ENCODE measurements around the gene OSBP. TPM values are rescaled to one million over a fixed set of nuclear protein-coding genes. Genes with fewer than 3 reads are reported as not detected.
"Not testable (repeated sequence)": the region's sequence is repeated elsewhere in the genome, so short reads cannot be mapped to it uniquely, and the experiment has no call there.

The OSBP gene
- total RNA-seq, 6 donors from 2014 or later, result 24.4 to 52.6 (median 35.0) TPM

DNA sequence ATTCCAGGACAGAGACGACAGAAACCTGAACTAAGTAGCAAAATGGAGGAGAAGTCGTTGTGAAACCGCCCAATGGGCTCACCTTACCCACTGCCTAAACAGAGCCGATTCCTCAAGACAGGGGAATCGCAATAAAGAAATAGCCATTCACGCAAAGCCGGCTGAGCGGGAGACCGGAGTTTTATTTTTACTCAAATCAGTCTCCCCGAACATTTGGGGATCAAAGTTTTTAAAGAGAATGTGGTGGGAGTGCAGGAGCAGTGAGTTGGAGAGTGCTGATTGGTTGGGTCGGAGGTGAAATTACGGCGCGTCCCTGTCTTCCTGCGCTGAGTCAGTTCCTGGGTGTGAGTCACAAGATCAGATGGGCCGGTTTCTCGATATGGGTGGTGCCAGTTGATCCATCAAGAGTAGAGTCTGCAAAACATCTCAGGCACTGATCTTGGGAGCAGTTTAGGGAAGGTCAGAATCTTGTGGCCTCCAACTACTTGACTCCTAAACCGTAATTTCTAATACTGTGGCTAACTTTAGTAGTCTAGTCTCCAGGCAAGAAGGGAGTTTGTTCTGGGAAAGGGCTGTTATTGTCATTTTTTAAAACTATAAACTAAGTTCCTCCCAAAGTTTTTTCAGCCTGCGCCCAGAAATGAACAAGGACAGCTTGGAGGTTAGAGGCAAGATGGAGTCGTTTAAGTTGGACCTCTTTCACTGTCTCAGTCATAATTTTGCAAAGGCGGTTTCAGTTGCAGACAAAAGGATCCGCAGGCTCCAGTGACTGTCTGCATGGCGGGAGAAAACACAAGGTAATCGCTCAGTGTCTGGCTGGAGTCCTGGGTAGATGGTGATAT, 70.2 kb downstream of the OSBP start:
- Histone ChIP-seq H3K27me3 (no peaks in the 10 kb centered on the region), H3K36me3 (no peaks in the 10 kb centered on the region), H3K27ac (no peak overlapping the region), H3K4me3 (no peak overlapping the region), H3K4me1 (peaks cover 0 to 12% (median 7%) of the 10 kb centered on the region in 4 donors), H3K9me3 (no peaks in the 10 kb centered on the region)
- WGBS, 2 donors, result 91 to 92% methylated on average over 24 of the region's 24 CpGs
- peak in 1 of 4 donors; percentile 24 for TF ChIP-seq POLR2A (IDR thresholded peaks at IDR 0.05)
- TF ChIP-seq, protein P1, sequence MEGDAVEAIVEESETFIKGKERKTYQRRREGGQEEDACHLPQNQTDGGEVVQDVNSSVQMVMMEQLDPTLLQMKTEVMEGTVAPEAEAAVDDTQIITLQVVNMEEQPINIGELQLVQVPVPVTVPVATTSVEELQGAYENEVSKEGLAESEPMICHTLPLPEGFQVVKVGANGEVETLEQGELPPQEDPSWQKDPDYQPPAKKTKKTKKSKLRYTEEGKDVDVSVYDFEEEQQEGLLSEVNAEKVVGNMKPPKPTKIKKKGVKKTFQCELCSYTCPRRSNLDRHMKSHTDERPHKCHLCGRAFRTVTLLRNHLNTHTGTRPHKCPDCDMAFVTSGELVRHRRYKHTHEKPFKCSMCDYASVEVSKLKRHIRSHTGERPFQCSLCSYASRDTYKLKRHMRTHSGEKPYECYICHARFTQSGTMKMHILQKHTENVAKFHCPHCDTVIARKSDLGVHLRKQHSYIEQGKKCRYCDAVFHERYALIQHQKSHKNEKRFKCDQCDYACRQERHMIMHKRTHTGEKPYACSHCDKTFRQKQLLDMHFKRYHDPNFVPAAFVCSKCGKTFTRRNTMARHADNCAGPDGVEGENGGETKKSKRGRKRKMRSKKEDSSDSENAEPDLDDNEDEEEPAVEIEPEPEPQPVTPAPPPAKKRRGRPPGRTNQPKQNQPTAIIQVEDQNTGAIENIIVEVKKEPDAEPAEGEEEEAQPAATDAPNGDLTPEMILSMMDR (IDR thresholded peaks at IDR 0.05), result no peak
- ATAC-seq (ENCODE audit: low FRiP score in 2 of 2), result no peak
- no peak for DNase-seq

DNA sequence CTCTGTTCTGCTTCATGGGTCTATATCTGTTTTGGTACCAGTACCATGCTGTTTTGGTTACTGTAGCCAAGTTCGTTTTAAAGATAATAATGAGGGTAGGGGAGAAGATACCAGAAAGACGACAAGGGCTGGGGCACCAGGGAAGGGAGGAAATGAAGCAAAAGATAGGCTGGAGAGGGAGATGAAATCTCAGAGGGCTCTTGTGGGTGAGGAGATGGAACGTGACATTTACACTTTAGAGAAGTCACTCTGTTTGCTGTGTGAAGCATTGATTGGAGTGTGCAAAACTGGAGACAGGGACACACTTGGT, 70.8 kb downstream of the OSBP start:
- no peak overlapping the region for H3K27ac ChIP-seq
- TF ChIP-seq, protein P1 (IDR thresholded peaks at IDR 0.05), result no peak
- TF ChIP-seq EP300 (IDR thresholded peaks at IDR 0.05) (no peak), POLR2AphosphoS5 (IDR thresholded peaks at IDR 0.05) (no peak), POLR2A (IDR thresholded peaks at IDR 0.05) (no peak)
- H3K4me1 ChIP-seq, result peaks cover 0 to 6% (median 4%) of the 10 kb centered on the region in 4 donors
- no peak overlapping the region for H3K4me3 ChIP-seq
- 73 to 75% methylated on average over 3 of the region's 3 CpGs for WGBS, 2 donors
- no peaks in the 10 kb centered on the region for H3K9me3 ChIP-seq
- no peaks in the 10 kb centered on the region for H3K27me3 ChIP-seq
- ATAC-seq (ENCODE audit: low FRiP score in 2 of 2) (no peak), DNase-seq (no peak)
- no peaks in the 10 kb centered on the region for H3K36me3 ChIP-seq

DNA sequence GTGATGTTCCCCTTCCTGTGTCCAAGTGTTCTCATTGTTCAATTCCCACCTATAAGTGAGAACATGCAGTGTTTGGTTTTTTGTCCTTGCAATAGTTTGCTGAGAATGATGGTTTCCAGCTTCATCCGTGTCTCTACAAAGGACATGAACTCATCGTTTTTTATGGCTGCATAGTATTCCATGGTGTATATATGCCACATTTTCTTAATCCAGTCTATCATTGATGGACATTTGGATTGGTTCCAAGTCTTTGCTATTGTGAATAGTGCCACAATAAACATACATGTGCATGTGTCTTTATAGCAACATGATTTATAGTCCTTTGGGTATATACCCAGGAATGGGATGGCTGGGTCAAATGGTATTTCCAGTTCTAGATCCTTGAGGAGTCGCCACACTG, 71.9 kb downstream of the OSBP start:
- not testable (repeated sequence) for H3K9me3 ChIP-seq; DNase-seq; H3K27me3 ChIP-seq; H3K36me3 ChIP-seq; H3K4me3 ChIP-seq; ATAC-seq (ENCODE audit: low FRiP score in 2 of 2); H3K27ac ChIP-seq; H3K4me1 ChIP-seq
- 80 to 89% methylated on average over 1 to 3 of the region's 3 CpGs for WGBS, 2 donors

DNA sequence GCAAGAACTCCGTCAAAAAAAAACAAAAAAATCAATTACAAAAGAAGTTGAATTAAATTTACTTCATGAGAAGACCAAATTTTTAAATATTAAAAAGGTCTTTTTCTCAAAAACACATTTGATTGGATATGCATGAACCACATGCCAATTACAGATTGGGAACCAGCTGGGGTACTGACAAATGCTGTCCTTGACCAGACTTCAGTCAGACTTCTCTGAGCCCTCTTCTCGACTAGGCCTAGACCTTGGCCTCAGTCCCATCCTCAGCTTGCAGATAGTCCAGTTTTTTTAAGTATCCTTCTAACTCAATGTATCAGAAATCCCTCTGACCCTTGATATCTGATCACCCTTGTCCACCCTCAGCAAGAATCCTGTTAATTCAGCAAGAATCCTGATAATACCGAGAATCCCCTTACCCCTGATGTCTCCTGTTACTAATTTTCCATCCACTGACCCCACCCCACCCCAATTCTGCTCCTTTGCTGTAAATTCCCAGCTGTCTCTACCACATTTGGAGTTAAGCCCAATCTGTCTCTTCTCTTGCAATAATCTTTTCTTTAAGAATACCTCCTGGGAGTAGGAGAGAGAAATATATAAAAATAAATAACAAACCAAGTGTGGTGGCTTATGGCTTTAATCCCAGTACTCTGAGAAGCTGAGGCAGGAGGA, 73.3 kb downstream of the OSBP start:
- ATAC-seq (ENCODE audit: low FRiP score in 2 of 2) (no peak), DNase-seq (no peak)
- Histone ChIP-seq H3K9me3 (no peaks in the 10 kb centered on the region), H3K27me3 (no peaks in the 10 kb centered on the region), H3K27ac (no peak overlapping the region), H3K4me1 (peaks cover 0 to 3% (median 0%) of the 10 kb centered on the region in 4 donors), H3K4me3 (no peak overlapping the region), H3K36me3 (no peaks in the 10 kb centered on the region)
- WGBS, 2 donors, result 66 to 85% methylated on average over 3 of the region's 3 CpGs
- TF ChIP-seq, protein P1 (IDR thresholded peaks at IDR 0.05), result no peak
- TF ChIP-seq EP300 (IDR thresholded peaks at IDR 0.05), result no peak
- no peak for TF ChIP-seq POLR2A (IDR thresholded peaks at IDR 0.05)
- no peak for TF ChIP-seq POLR2AphosphoS5 (IDR thresholded peaks at IDR 0.05)

DNA sequence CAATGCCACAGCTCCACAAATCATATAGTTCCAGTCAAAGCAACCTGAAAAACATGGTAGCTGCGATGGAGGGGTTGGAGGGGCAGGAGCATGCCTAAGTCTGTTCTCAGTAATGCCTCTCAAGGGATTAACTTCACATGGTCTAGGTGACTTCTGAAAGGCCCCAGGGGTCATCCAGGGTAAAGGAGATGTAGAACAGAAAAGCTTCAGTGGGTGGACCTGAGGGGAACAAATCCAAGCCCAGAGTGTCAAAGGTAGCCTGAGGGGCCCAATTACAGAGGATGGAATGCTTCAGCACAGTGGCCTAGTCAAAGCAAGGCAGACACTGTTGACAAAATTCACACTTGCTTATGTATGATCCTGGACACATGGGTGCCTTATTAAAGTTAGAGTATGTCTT, 80.9 kb downstream of the OSBP start:
- Histone ChIP-seq H3K4me1 (peaks cover 0 to 10% (median 0%) of the 10 kb centered on the region in 4 donors), H3K36me3 (no peaks in the 10 kb centered on the region), H3K9me3 (no peaks in the 10 kb centered on the region), H3K4me3 (no peak overlapping the region), H3K27ac (no peak overlapping the region), H3K27me3 (no peaks in the 10 kb centered on the region)
- 84 to 90% methylated on average over 1 of the region's 1 CpG for WGBS, 2 donors
- ATAC-seq (ENCODE audit: low FRiP score in 2 of 2), result no peak
- TF ChIP-seq POLR2AphosphoS5 (IDR thresholded peaks at IDR 0.05), result no peak
- TF ChIP-seq, protein P1 (IDR thresholded peaks at IDR 0.05), result no peak
- no peak for TF ChIP-seq EP300 (IDR thresholded peaks at IDR 0.05)
- TF ChIP-seq POLR2A (IDR thresholded peaks at IDR 0.05), result no peak
- DNase-seq, result no peak

Measured in upper lobe of left lung (tissue), 6 donors.